HEK293 (cell line): ENCODE data around the gene TRAK1.

ENCODE experiments used
- CTCF ChIA-PET: fragments of 350-600 bp; formaldehyde crosslinking; extraction: SDS; loops from one replicate; lab custom pipeline; 2021; ENCODE audit warnings: antibody characterized with exemption; lab: Yijun Ruan, JAX
- POLR2A ChIA-PET: fragments of 300-600 bp; formaldehyde crosslinking; extraction: SDS; loops from one replicate; lab custom pipeline; 2020; ENCODE audit warnings: antibody characterized with exemption, inconsistent platforms; lab: Yijun Ruan, JAX
- H3K27ac ChIP-seq: fragments of 200-500 bp; sonication (Bioruptor generic); 2 replicates; pipeline ENCODE4 v1.5.1; 2014; ENCODE audit warnings: low read depth, low read length, control low read depth, inconsistent platforms; ENCODE audit errors: extremely low read depth
- H3K36me3 ChIP-seq, 2 experiments: fragments of 200-500 bp in 1 of 2; sonication (Bioruptor generic) in 1 of 2; 1 replicate in 1 of 2; 2 replicates in 1 of 2; pipeline ENCODE4 v1.5.1; 2014 to 2017; ENCODE audit warnings: inconsistent platforms in 2 of 2, low read length in 2 of 2; ENCODE audit not compliant: control insufficient read depth in 2 of 2, insufficient read depth in 1 of 2
- H3K4me1 ChIP-seq: fragments of 200-500 bp; sonication (Bioruptor generic); 2 replicates; pipeline ENCODE4 v1.5.1; 2014; ENCODE audit warnings: mild to moderate bottlenecking, low read length, inconsistent platforms; ENCODE audit not compliant: control insufficient read depth, insufficient read depth
- H3K4me3 ChIP-seq: 2 replicates; pipeline ENCODE4 v1.5.1; 2011; ENCODE audit warnings: low read depth, mild to moderate bottlenecking, control low read depth, low read length, moderate library complexity
- H3K9me3 ChIP-seq: fragments of 200-500 bp; sonication (Bioruptor generic); 2 replicates; pipeline ENCODE4 v1.5.1; 2014; ENCODE audit warnings: low read depth, low read length, inconsistent platforms; ENCODE audit not compliant: control insufficient read depth, insufficient read depth
- EGR2 ChIP-seq: fragments of 450-650 bp; formaldehyde crosslinking; IDR thresholded peaks from 2 replicates; pipeline ENCODE4 v1.5.1; 2016; ENCODE audit warnings: low read depth, missing biosample characterization, missing genetic modification characterization
- GLIS1 ChIP-seq: fragments of 450-650 bp; formaldehyde crosslinking; IDR thresholded peaks from 2 replicates; pipeline ENCODE4 v1.5.1; 2016; ENCODE audit warnings: missing biosample characterization, missing genetic modification characterization
- MZF1 ChIP-seq: fragments of 450-650 bp; formaldehyde crosslinking; IDR thresholded peaks from 2 replicates; pipeline ENCODE4 v1.5.1; 2017; ENCODE audit warnings: missing biosample characterization, missing genetic modification characterization, borderline replicate concordance
- RBAK ChIP-seq: fragments of 450-650 bp; formaldehyde crosslinking; IDR thresholded peaks from 2 replicates; pipeline ENCODE4 v1.5.1; 2016; ENCODE audit warnings: missing biosample characterization, missing genetic modification characterization
- WT1 ChIP-seq: fragments of 450-650 bp; formaldehyde crosslinking; IDR thresholded peaks from 2 replicates; pipeline ENCODE4 v1.5.1; 2016; ENCODE audit warnings: missing biosample characterization, missing genetic modification characterization
- ZBTB1 ChIP-seq: fragments of 450-650 bp; formaldehyde crosslinking; IDR thresholded peaks from 2 replicates; pipeline ENCODE4 v1.5.1; 2016; ENCODE audit warnings: missing biosample characterization, missing genetic modification characterization
- ZBTB20 ChIP-seq: fragments of 450-650 bp; formaldehyde crosslinking; IDR thresholded peaks from 2 replicates; pipeline ENCODE4 v1.5.1; 2016; ENCODE audit warnings: missing biosample characterization, missing genetic modification characterization
- ZNF174 ChIP-seq: fragments of 450-650 bp; formaldehyde crosslinking; IDR thresholded peaks from 2 replicates; pipeline ENCODE4 v1.5.0; 2017; ENCODE audit warnings: missing biosample characterization, mild to moderate bottlenecking, missing genetic modification characterization
- ZNF202 ChIP-seq: fragments of 450-650 bp; formaldehyde crosslinking; IDR thresholded peaks from 2 replicates; pipeline ENCODE4 v1.5.1; 2016; ENCODE audit warnings: missing biosample characterization, missing genetic modification characterization, borderline replicate concordance
- ZNF24 ChIP-seq: fragments of 450-650 bp; formaldehyde crosslinking; IDR thresholded peaks from 2 replicates; pipeline ENCODE4 v1.5.1; 2016; ENCODE audit warnings: missing biosample characterization, missing genetic modification characterization
- ZNF366 ChIP-seq: fragments of 450-650 bp; formaldehyde crosslinking; conservative IDR thresholded peaks from 2 replicates; pipeline ENCODE4 v1.5.1; 2016; ENCODE audit warnings: missing biosample characterization, missing genetic modification characterization
- ZNF404 ChIP-seq: fragments of 450-650 bp; formaldehyde crosslinking; IDR thresholded peaks from 2 replicates; pipeline ENCODE4 v1.5.1; 2017; ENCODE audit warnings: missing biosample characterization, missing genetic modification characterization
- ZNF510 ChIP-seq: fragments of 450-650 bp; formaldehyde crosslinking; IDR thresholded peaks from 2 replicates; pipeline ENCODE4 v1.5.1; 2018; ENCODE audit warnings: mild to moderate bottlenecking, missing genetic modification characterization, missing biosample characterization; ENCODE audit not compliant: insufficient replicate concordance
- ZNF514 ChIP-seq: fragments of 450-650 bp; formaldehyde crosslinking; IDR thresholded peaks from 2 replicates; pipeline ENCODE4 v1.5.1; 2016; ENCODE audit warnings: missing biosample characterization, missing genetic modification characterization
- ZNF529 ChIP-seq: fragments of 450-650 bp; formaldehyde crosslinking; IDR thresholded peaks from 2 replicates; pipeline ENCODE4 v1.5.1; 2017; ENCODE audit warnings: missing genetic modification characterization, missing biosample characterization; ENCODE audit not compliant: insufficient replicate concordance
- ZNF571 ChIP-seq: fragments of 450-650 bp; formaldehyde crosslinking; IDR thresholded peaks from 2 replicates; pipeline ENCODE4 v1.5.0; 2017; ENCODE audit warnings: missing biosample characterization, missing genetic modification characterization
- ZNF677 ChIP-seq: fragments of 450-650 bp; IDR thresholded peaks from 2 replicates; pipeline ENCODE4 v1.5.0; 2018; ENCODE audit warnings: missing biosample characterization, mild to moderate bottlenecking, missing genetic modification characterization, moderate library complexity
- ZNF701 ChIP-seq: fragments of 450-650 bp; formaldehyde crosslinking; IDR thresholded peaks from 2 replicates; pipeline ENCODE4 v1.5.1; 2016; ENCODE audit warnings: missing biosample characterization, missing genetic modification characterization
- ZNF704 ChIP-seq: fragments of 450-650 bp; formaldehyde crosslinking; IDR thresholded peaks from 2 replicates; pipeline ENCODE4 v1.5.1; 2016; ENCODE audit warnings: missing biosample characterization, missing genetic modification characterization
- ZNF777 ChIP-seq: fragments of 450-650 bp; formaldehyde crosslinking; IDR thresholded peaks from 2 replicates; pipeline ENCODE4 v1.5.1; 2017; ENCODE audit warnings: missing biosample characterization, missing genetic modification characterization, borderline replicate concordance
- TF ChIP-seq, protein P1 (sequence below): fragments of 450-650 bp; formaldehyde crosslinking; IDR thresholded peaks from 2 replicates; pipeline ENCODE4 v1.5.1; 2017; ENCODE audit warnings: missing biosample characterization, mild to moderate bottlenecking, missing genetic modification characterization, moderate library complexity

The TRAK1 gene

DNA sequence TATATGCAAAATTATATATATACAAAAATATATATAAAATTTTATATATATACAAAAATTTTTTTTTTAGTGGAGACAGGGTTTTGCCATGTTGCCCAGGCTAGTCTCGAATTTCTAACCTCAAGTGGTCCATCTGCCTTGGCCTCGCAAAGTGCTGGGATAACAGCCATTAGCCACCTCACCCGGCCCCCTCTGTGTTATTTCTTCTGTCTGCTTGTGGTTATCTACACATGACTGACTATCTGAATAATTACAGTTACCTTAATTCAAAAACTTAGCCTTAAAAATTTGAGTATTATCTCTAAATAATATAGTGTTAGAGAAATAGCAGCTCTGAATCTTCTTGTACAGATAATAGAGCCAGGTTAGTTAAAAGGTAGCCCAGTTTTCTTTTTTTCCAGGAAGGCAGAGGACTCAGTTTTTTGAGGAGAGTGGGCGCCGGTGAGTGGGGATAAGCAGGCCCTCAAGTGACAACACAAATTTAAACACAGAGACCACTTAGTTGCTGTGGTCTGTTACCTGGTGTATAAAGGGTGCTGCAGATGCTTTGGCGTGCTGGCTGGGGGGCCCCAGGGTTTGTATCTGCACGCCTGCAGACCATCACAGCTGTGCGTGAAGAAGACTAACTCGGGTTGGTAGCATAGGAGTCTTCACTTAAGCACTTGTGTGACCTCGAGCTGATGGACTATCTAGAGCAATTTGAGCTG lies 83.7 kb downstream of the TRAK1 start:
- no peak overlapping the region for H3K27ac ChIP-seq
- peaks cover 0 to 5% of the 10 kb centered on the region in 2 experiments; a peak in 1 of 3 replicates for H3K36me3 ChIP-seq
- TF ChIP-seq GLIS1 (tag by site-specific recombination) (peak; percentile 64), ZNF701 (no peak)
- CTCF ChIA-PET = interaction anchor here (5.3 kb wide), 1 partner anchor 16 kb away, joined by 28 read pairs; no protein-coding TSS in a partner anchor
- POLR2A ChIA-PET = no interaction called here
- no peaks in the 10 kb centered on the region for H3K9me3 ChIP-seq
- no peak overlapping the region for H3K4me3 ChIP-seq
- no peaks in the 10 kb centered on the region; the same call in 1 of the 2 replicates for H3K4me1 ChIP-seq

GRCh38 chr3:42175386-42176240 lies 84.5 kb downstream of the TRAK1 start:
- no peaks in the 10 kb centered on the region for H3K9me3 ChIP-seq
- TF ChIP-seq ZNF777 (tag by site-specific recombination) = no peak
- no peak for TF ChIP-seq RBAK (tag by site-specific recombination)
- TF ChIP-seq ZNF174 (tag by site-specific recombination) = no peak
- TF ChIP-seq, protein P1, sequence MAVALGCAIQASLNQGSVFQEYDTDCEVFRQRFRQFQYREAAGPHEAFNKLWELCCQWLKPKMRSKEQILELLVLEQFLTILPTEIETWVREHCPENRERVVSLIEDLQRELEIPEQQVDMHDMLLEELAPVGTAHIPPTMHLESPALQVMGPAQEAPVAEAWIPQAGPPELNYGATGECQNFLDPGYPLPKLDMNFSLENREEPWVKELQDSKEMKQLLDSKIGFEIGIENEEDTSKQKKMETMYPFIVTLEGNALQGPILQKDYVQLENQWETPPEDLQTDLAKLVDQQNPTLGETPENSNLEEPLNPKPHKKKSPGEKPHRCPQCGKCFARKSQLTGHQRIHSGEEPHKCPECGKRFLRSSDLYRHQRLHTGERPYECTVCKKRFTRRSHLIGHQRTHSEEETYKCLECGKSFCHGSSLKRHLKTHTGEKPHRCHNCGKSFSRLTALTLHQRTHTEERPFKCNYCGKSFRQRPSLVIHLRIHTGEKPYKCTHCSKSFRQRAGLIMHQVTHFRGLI (tag by site-specific recombination) = no peak
- TF ChIP-seq EGR2 = no peak
- no peak for TF ChIP-seq ZNF571 (tag by site-specific recombination)
- TF ChIP-seq WT1 (tag by site-specific recombination) = no peak
- TF ChIP-seq MZF1 (tag by site-specific recombination) = no peak
- TF ChIP-seq ZBTB20 = no peak
- TF ChIP-seq ZNF366 (tag by site-specific recombination) = no peak
- no peak for TF ChIP-seq ZNF202
- no peak for TF ChIP-seq ZNF24 (tag by site-specific recombination)
- TF ChIP-seq ZNF529 (tag by site-specific recombination) = no peak
- no peak for TF ChIP-seq ZNF510 (tag by site-specific recombination)
- no peak for TF ChIP-seq ZNF514 (tag by site-specific recombination)
- no peak for TF ChIP-seq ZBTB1 (tag by site-specific recombination)
- TF ChIP-seq ZNF704 (tag by site-specific recombination) = no peak
- TF ChIP-seq ZNF404 (tag by site-specific recombination) = no peak
- TF ChIP-seq ZNF677 (tag by site-specific recombination) = no peak
- TF ChIP-seq, all 188 proteins: peak for 0
- Histone ChIP-seq H3K4me3 (no peak overlapping the region), H3K4me1 (no peaks in the 10 kb centered on the region; the same call in 1 of the 2 replicates), H3K36me3 (peaks cover 0 to 5% of the 10 kb centered on the region in 2 experiments; a peak in 1 of 3 replicates), H3K27ac (no peak overlapping the region)
- POLR2A ChIA-PET = no interaction called here
- CTCF ChIA-PET = interaction anchor here (0.6 to 5.3 kb wide), 2 partner anchors 16 to 18 kb away, joined by 4 to 28 read pairs; no protein-coding TSS in a partner anchor
